Vagina (tissue), 2 donors: ENCODE data around the gene TRIM71. TPM values are rescaled to one million over a fixed set of nuclear protein-coding genes. Genes with fewer than 3 reads are reported as not detected.

Source experiments
- DNase-seq, 2 donors: peaks; one replicate each; pipeline ENCODE4 v3.0.0-alpha.2; 2017; ENCODE audit errors: extremely low spot score in 2 of 2
- H3K27ac ChIP-seq: fragments of 200-600 bp; sonication (generic); one replicate; pipeline ENCODE4 v1.5.1; 2019
- H3K27me3 ChIP-seq: fragments of 200-600 bp; sonication (generic); one replicate; pipeline ENCODE4 v1.5.1; 2019
- H3K36me3 ChIP-seq, 2 donors: fragments of 200-600 bp; sonication (generic); one replicate each; pipeline ENCODE4 v1.5.1; 2017 to 2019
- H3K4me1 ChIP-seq: fragments of 200-600 bp; sonication (generic); one replicate; pipeline ENCODE4 v1.5.1; 2019
- H3K4me3 ChIP-seq, 2 donors: fragments of 200-600 bp; sonication (generic); 1 replicate in 1 of 2; 2 replicates in 1 of 2; pipeline ENCODE4 v1.5.1; 2016 to 2019
- H3K9me3 ChIP-seq: fragments of 200-600 bp; sonication (generic); one replicate; pipeline ENCODE4 v1.5.1; 2019
- CTCF ChIP-seq, 3 experiments: fragments of 450-650 bp in 2 of 3; fragments of 200-600 bp in 1 of 3; sonication (generic) in 1 of 3; IDR thresholded peaks; one replicate each; pipeline ENCODE4 v1.5.1; 2017 to 2019; ENCODE audit warnings: antibody characterized with exemption in 3 of 3, mild to moderate bottlenecking in 2 of 3, moderate library complexity in 2 of 3
- POLR2A ChIP-seq, 2 donors: fragments of 450-650 bp; IDR thresholded peaks; one replicate each; pipeline ENCODE4 v1.6.1; 2017; ENCODE audit warnings: antibody characterized with exemption in 2 of 2, mild to moderate bottlenecking in 2 of 2, moderate library complexity in 2 of 2
- POLR2AphosphoS5 ChIP-seq, 2 donors: sonication (generic); formaldehyde crosslinking; IDR thresholded peaks; one replicate each; pipeline ENCODE4 v1.9.0; 2017; ENCODE audit warnings: antibody characterized with exemption in 2 of 2, mild to moderate bottlenecking in 2 of 2, low read depth in 1 of 2; ENCODE audit not compliant: insufficient read depth in 1 of 2
- intact Hi-C: fragments of 100-400 bp; cut with DNase I; formaldehyde crosslinking; loops from one replicate; pipeline ENCODE4 v1.15.1; 2023
- total RNA-seq: library from RNA; depleted of rRNA; stranded (reverse); fragments of >200 nt; gene quantifications from one replicate; pipeline ENCODE4 v1.2.3, GENCODE V29; 2016

The TRIM71 gene
- total RNA-seq, 1 donor from 2014 or later, result not detected

- H3K9me3 ChIP-seq, result no peaks in the 10 kb centered on the region
- intact Hi-C loops, result no loop called here
- H3K27me3 ChIP-seq, result no peaks in the 10 kb centered on the region
- DNase-seq, result no peak
- no peak overlapping the region for H3K27ac ChIP-seq
- no peak for TF ChIP-seq POLR2AphosphoS5 (IDR thresholded peaks at IDR 0.05; ENCODE audit: insufficient read depth in 1 of 2, low read depth in 1 of 2)
- TF ChIP-seq CTCF (IDR thresholded peaks at IDR 0.05), result no peak
- no peak for TF ChIP-seq POLR2A (IDR thresholded peaks at IDR 0.05)
- H3K36me3 ChIP-seq, result no peaks in the 10 kb centered on the region
- H3K4me1 ChIP-seq, result no peaks in the 10 kb centered on the region
- no peak overlapping the region for H3K4me3 ChIP-seq
Observed at GRCh38 chr3:32832193-32832592, 14.4 kb downstream of the TRIM71 start.

- Histone ChIP-seq H3K4me1 (no peaks in the 10 kb centered on the region), H3K27ac (no peak overlapping the region), H3K27me3 (no peaks in the 10 kb centered on the region), H3K36me3 (no peaks in the 10 kb centered on the region), H3K4me3 (no peak overlapping the region), H3K9me3 (no peaks in the 10 kb centered on the region)
- intact Hi-C loops, result no loop called here
- DNase-seq, result no peak
- TF ChIP-seq POLR2A (IDR thresholded peaks at IDR 0.05) (no peak), POLR2AphosphoS5 (IDR thresholded peaks at IDR 0.05; ENCODE audit: insufficient read depth in 1 of 2, low read depth in 1 of 2) (no peak), CTCF (IDR thresholded peaks at IDR 0.05) (no peak)
Observed at GRCh38 chr3:32835049-32835371, 17.2 kb downstream of the TRIM71 start.

GRCh38 chr3:32835961-32836360 is 18.2 kb downstream of the TRIM71 start:
- H3K4me1 ChIP-seq, result no peaks in the 10 kb centered on the region
- H3K27me3 ChIP-seq, result no peaks in the 10 kb centered on the region
- no peaks in the 10 kb centered on the region for H3K9me3 ChIP-seq
- no peak overlapping the region for H3K4me3 ChIP-seq
- no peaks in the 10 kb centered on the region for H3K36me3 ChIP-seq
- intact Hi-C loops, result no loop called here
- no peak for DNase-seq
- TF ChIP-seq POLR2A (IDR thresholded peaks at IDR 0.05), result no peak
- TF ChIP-seq POLR2AphosphoS5 (IDR thresholded peaks at IDR 0.05; ENCODE audit: insufficient read depth in 1 of 2, low read depth in 1 of 2), result no peak
- H3K27ac ChIP-seq, result no peak overlapping the region

GRCh38 chr3:32836601-32837000 is 18.8 kb downstream of the TRIM71 start:
- Histone ChIP-seq H3K9me3 (no peaks in the 10 kb centered on the region), H3K4me3 (no peak overlapping the region), H3K27ac (no peak overlapping the region), H3K4me1 (no peaks in the 10 kb centered on the region), H3K36me3 (no peaks in the 10 kb centered on the region), H3K27me3 (no peaks in the 10 kb centered on the region)
- intact Hi-C loops, result no loop called here
- TF ChIP-seq POLR2A (IDR thresholded peaks at IDR 0.05) (no peak), CTCF (IDR thresholded peaks at IDR 0.05) (no peak), POLR2AphosphoS5 (IDR thresholded peaks at IDR 0.05; ENCODE audit: insufficient read depth in 1 of 2, low read depth in 1 of 2) (no peak)
- DNase-seq, result no peak

- Histone ChIP-seq H3K36me3 (no peaks in the 10 kb centered on the region), H3K4me3 (no peak overlapping the region), H3K27ac (no peak overlapping the region), H3K27me3 (no peaks in the 10 kb centered on the region), H3K9me3 (no peaks in the 10 kb centered on the region), H3K4me1 (no peaks in the 10 kb centered on the region)
- intact Hi-C loops, result no loop called here
- TF ChIP-seq POLR2A (IDR thresholded peaks at IDR 0.05) (no peak), POLR2AphosphoS5 (IDR thresholded peaks at IDR 0.05; ENCODE audit: insufficient read depth in 1 of 2, low read depth in 1 of 2) (no peak), CTCF (IDR thresholded peaks at IDR 0.05) (no peak)
- no peak for DNase-seq
Observed at GRCh38 chr3:32837366-32837765, 19.6 kb downstream of the TRIM71 start.

GRCh38 chr3:32837789-32838188 is 20.0 kb downstream of the TRIM71 start:
- Histone ChIP-seq H3K27ac (no peak overlapping the region), H3K4me3 (no peak overlapping the region), H3K27me3 (no peaks in the 10 kb centered on the region), H3K36me3 (no peaks in the 10 kb centered on the region), H3K9me3 (no peaks in the 10 kb centered on the region), H3K4me1 (no peaks in the 10 kb centered on the region)
- no peak for DNase-seq
- intact Hi-C loops, result no loop called here
- TF ChIP-seq POLR2AphosphoS5 (IDR thresholded peaks at IDR 0.05; ENCODE audit: insufficient read depth in 1 of 2, low read depth in 1 of 2), result no peak
- TF ChIP-seq POLR2A (IDR thresholded peaks at IDR 0.05), result no peak
- TF ChIP-seq CTCF (IDR thresholded peaks at IDR 0.05), result no peak
